ENCODE results near the gene PPARD.
"Not testable (repeated sequence)": the region's sequence is repeated elsewhere in the genome, so short reads cannot be mapped to it uniquely, and the experiment has no call there.

The PPARD gene

DNA sequence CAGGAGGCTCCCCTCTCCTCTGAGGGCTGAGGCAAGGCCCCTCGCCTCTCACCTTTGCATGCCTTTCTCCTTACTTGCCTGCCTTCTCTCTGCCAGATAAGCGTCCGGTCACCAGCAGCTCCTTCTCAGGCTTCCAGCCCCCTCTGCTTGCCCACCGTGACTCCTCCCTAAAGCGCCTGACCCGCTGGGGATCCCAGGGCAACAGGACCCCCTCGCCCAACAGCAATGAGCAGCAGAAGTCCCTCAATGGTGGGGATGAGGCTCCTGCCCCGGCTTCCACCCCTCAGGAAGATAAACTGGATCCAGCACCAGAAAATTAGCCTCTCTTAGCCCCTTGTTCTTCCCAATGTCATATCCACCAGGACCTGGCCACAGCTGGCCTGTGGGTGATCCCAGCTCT lies 21.3 kb upstream of the PPARD start:
- TF ChIP-seq, protein P1, sequence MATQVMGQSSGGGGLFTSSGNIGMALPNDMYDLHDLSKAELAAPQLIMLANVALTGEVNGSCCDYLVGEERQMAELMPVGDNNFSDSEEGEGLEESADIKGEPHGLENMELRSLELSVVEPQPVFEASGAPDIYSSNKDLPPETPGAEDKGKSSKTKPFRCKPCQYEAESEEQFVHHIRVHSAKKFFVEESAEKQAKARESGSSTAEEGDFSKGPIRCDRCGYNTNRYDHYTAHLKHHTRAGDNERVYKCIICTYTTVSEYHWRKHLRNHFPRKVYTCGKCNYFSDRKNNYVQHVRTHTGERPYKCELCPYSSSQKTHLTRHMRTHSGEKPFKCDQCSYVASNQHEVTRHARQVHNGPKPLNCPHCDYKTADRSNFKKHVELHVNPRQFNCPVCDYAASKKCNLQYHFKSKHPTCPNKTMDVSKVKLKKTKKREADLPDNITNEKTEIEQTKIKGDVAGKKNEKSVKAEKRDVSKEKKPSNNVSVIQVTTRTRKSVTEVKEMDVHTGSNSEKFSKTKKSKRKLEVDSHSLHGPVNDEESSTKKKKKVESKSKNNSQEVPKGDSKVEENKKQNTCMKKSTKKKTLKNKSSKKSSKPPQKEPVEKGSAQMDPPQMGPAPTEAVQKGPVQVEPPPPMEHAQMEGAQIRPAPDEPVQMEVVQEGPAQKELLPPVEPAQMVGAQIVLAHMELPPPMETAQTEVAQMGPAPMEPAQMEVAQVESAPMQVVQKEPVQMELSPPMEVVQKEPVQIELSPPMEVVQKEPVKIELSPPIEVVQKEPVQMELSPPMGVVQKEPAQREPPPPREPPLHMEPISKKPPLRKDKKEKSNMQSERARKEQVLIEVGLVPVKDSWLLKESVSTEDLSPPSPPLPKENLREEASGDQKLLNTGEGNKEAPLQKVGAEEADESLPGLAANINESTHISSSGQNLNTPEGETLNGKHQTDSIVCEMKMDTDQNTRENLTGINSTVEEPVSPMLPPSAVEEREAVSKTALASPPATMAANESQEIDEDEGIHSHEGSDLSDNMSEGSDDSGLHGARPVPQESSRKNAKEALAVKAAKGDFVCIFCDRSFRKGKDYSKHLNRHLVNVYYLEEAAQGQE (IDR thresholded peaks at IDR 0.05; ENCODE audit: insufficient replicate concordance, low read depth) = no peak
- no peak for TF ChIP-seq POLR2AphosphoS5 (IDR thresholded peaks at IDR 0.05; ENCODE audit: low read depth)
- no peak for TF ChIP-seq SPI1 (IDR thresholded peaks at IDR 0.05; ENCODE audit: borderline replicate concordance, low read depth)
- TF ChIP-seq, protein P2, sequence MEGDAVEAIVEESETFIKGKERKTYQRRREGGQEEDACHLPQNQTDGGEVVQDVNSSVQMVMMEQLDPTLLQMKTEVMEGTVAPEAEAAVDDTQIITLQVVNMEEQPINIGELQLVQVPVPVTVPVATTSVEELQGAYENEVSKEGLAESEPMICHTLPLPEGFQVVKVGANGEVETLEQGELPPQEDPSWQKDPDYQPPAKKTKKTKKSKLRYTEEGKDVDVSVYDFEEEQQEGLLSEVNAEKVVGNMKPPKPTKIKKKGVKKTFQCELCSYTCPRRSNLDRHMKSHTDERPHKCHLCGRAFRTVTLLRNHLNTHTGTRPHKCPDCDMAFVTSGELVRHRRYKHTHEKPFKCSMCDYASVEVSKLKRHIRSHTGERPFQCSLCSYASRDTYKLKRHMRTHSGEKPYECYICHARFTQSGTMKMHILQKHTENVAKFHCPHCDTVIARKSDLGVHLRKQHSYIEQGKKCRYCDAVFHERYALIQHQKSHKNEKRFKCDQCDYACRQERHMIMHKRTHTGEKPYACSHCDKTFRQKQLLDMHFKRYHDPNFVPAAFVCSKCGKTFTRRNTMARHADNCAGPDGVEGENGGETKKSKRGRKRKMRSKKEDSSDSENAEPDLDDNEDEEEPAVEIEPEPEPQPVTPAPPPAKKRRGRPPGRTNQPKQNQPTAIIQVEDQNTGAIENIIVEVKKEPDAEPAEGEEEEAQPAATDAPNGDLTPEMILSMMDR (IDR thresholded peaks at IDR 0.05; ENCODE audit: insufficient read depth, low read length) = no peak
- TF ChIP-seq GABPA (IDR thresholded peaks at IDR 0.05; ENCODE audit: low read depth) = no peak
- H3K4me3 ChIP-seq (replicated peaks; ENCODE audit: insufficient read depth, low read length) = no peak overlapping the region
- DNase-seq (ENCODE audit: low read depth in 1 of 2, low spot score in 1 of 2) = no peak
- no peak overlapping the region for H3K27ac ChIP-seq (replicated peaks)
- no peaks in the 10 kb centered on the region for H3K27me3 ChIP-seq (ENCODE audit: insufficient read depth, poor library complexity, severe bottlenecking)

GRCh38 chr6:35327349-35328027 lies 14.9 kb upstream of the PPARD start:
- TF ChIP-seq POLR2AphosphoS5 (IDR thresholded peaks at IDR 0.05; ENCODE audit: low read depth) = no peak
- TF ChIP-seq SPI1 (IDR thresholded peaks at IDR 0.05; ENCODE audit: borderline replicate concordance, low read depth) = peak; percentile 63; the same call in 1 of the 2 replicates
- TF ChIP-seq GABPA (IDR thresholded peaks at IDR 0.05; ENCODE audit: low read depth) = 0 out of 2 replicates have a peak, but pooled peaks have one; percentile 14
- TF ChIP-seq, protein P2 (IDR thresholded peaks at IDR 0.05; ENCODE audit: insufficient read depth, low read length) = peak; percentile 52
- H3K4me3 ChIP-seq (replicated peaks; ENCODE audit: insufficient read depth, low read length) = no peak overlapping the region
- DNase-seq (ENCODE audit: low read depth in 1 of 2, low spot score in 1 of 2) = peak in 1 of 2 experiments; percentile 87
- H3K27me3 ChIP-seq (ENCODE audit: insufficient read depth, poor library complexity, severe bottlenecking) = no peaks in the 10 kb centered on the region
- H3K27ac ChIP-seq (replicated peaks) = no peak overlapping the region

GRCh38 chr6:35328108-35328723 lies 14.1 kb upstream of the PPARD start:
- Histone ChIP-seq H3K27ac (replicated peaks) (no peak overlapping the region), H3K4me3 (replicated peaks; ENCODE audit: insufficient read depth, low read length) (no peak overlapping the region), H3K27me3 (ENCODE audit: insufficient read depth, poor library complexity, severe bottlenecking) (no peaks in the 10 kb centered on the region)
- no peak for DNase-seq (ENCODE audit: low read depth in 1 of 2, low spot score in 1 of 2)
- TF ChIP-seq GABPA (IDR thresholded peaks at IDR 0.05; ENCODE audit: low read depth) (no peak), SPI1 (IDR thresholded peaks at IDR 0.05; ENCODE audit: borderline replicate concordance, low read depth) (no peak), POLR2AphosphoS5 (IDR thresholded peaks at IDR 0.05; ENCODE audit: low read depth) (no peak)
- TF ChIP-seq, protein P1 (IDR thresholded peaks at IDR 0.05; ENCODE audit: insufficient replicate concordance, low read depth) = no peak
- TF ChIP-seq, protein P2 (IDR thresholded peaks at IDR 0.05; ENCODE audit: insufficient read depth, low read length) = no peak

GRCh38 chr6:35328965-35329364 lies 13.4 kb upstream of the PPARD start:
- not testable (repeated sequence) for DNase-seq (ENCODE audit: low read depth in 1 of 2, low spot score in 1 of 2); H3K27ac ChIP-seq (replicated peaks); H3K4me3 ChIP-seq (replicated peaks; ENCODE audit: insufficient read depth, low read length); H3K27me3 ChIP-seq (ENCODE audit: insufficient read depth, poor library complexity, severe bottlenecking)

Measured in HL-60 (cell line).